Measurements from ENCODE around the gene TPX2. TPM values are rescaled to one million over a fixed set of nuclear protein-coding genes. Genes with fewer than 3 reads are reported as not detected.

TPX2 gene
- total and polyA plus RNA-seq, 3 donors from 2014 or later: 39.7 to 74.6 (median 52.5) TPM

DNA sequence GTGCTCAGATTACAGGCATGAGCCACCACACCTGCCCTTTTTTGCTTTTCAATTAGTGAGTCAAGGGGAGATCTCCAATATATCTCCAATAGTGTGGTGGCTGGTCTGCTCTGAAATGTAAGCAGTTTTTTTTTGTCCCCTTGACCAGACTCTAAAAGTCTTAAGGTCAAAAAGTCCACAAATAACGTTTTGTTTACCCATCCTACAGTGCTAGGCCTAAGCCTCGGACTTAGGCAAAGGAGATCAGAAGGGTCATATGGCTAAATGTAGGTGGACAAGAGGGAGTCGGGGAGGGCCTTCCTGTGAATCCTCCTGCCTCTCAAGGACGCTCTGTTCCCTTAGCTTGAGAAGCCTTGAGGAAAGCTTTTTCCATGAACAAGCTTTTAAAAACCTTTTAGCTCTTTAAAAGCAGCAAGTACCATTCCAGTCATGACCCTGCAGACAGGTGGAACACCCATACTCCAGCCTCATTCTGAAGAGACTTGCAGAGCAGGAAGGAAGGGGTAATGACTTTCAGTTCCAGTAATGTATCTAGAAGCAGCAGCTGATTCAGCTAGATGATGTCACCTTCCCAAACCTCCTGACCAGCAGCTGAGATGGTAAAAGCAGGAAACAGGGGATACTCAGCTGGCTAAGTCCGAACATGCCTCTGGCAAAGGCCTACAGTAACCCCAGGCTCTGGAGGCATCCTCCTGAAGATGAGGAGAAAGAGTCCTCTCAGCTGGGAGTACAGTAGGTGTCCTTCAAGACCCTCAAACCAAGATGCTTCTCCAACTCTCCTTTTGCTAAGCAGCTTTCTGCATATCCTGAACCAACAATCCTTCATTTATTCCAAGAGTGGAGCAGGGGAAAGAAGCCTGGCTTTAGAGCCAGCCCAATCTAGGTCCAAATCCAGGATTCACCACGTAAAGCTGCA is 40.0 kb upstream of the TPX2 start:
- Histone ChIP-seq H3K27ac (peak overlapping the region; percentile 82 to 84), H3K4me3 (no peak overlapping the region), H3K36me3 (ENCODE audit: low read depth, missing control alignments) (no peaks in the 10 kb centered on the region), H3K4me1 (peaks cover 33% of the 10 kb centered on the region), H3K27me3 (no peaks in the 10 kb centered on the region), H3K9me3 (no peaks in the 10 kb centered on the region)
- intact Hi-C loops (cut with DNase I; ENCODE audit: low total_unique reads): no loop called here
- no peak for TF ChIP-seq POLR2A (IDR thresholded peaks at IDR 0.05)
- TF ChIP-seq, protein P1, sequence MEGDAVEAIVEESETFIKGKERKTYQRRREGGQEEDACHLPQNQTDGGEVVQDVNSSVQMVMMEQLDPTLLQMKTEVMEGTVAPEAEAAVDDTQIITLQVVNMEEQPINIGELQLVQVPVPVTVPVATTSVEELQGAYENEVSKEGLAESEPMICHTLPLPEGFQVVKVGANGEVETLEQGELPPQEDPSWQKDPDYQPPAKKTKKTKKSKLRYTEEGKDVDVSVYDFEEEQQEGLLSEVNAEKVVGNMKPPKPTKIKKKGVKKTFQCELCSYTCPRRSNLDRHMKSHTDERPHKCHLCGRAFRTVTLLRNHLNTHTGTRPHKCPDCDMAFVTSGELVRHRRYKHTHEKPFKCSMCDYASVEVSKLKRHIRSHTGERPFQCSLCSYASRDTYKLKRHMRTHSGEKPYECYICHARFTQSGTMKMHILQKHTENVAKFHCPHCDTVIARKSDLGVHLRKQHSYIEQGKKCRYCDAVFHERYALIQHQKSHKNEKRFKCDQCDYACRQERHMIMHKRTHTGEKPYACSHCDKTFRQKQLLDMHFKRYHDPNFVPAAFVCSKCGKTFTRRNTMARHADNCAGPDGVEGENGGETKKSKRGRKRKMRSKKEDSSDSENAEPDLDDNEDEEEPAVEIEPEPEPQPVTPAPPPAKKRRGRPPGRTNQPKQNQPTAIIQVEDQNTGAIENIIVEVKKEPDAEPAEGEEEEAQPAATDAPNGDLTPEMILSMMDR (IDR thresholded peaks at IDR 0.05): no peak
- peak; percentile 84 for DNase-seq
- WGBS, 2 donors: 31 to 39% methylated on average over 6 of the region's 6 CpGs

DNA sequence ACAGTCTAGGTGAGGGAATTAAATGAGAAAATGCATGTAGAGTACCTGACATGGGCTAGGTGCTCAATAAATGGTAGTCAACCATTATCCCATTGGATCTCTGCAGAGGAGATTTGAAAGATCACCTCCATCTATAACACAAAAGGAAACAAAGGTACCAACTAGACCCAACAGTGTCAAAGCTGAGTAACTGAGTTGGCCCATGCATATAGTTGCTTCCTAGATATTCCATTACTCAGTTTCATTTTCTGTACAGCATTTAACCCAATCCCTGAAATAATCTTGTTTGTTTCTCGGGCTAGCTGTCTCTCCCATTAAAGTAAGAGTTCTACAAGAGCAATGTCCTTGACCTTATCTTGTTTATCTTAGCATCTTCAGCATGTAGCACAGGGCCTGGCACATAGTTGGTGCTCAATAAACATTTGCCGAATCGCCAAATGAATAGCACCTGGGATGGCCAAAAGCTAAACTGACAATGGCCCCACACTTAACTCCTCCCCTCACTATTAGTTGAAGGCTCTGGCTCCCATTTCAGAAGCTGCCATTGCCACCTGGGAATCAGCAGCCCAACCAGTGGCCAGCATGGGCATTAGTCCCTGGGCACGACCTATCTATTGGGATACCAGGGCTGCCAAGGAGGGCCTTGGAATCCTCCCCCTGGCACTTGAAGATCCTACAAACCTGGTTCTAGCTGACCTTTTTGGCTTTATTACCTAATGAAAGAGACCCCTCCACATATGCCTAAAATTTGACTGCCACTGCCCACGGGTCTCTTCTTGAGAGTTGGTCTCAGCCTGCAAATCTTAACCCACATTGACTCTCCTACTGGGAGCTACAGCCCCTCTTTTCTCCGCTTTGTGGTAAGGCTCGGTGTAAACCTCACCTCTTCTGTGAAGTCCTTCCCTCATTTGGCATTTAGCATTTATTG is 39.0 kb upstream of the TPX2 start:
- Histone ChIP-seq H3K27me3 (no peaks in the 10 kb centered on the region), H3K9me3 (no peaks in the 10 kb centered on the region), H3K4me3 (no peak overlapping the region), H3K27ac (peak overlapping the region; percentile 82 to 84), H3K36me3 (ENCODE audit: low read depth, missing control alignments) (no peaks in the 10 kb centered on the region), H3K4me1 (peaks cover 30% of the 10 kb centered on the region)
- intact Hi-C loops (cut with DNase I; ENCODE audit: low total_unique reads): no loop called here
- 88 to 92% methylated on average over 7 of the region's 7 CpGs for WGBS, 2 donors
- TF ChIP-seq, protein P1 (IDR thresholded peaks at IDR 0.05): no peak
- TF ChIP-seq POLR2A (IDR thresholded peaks at IDR 0.05): no peak
- DNase-seq: no peak

DNA sequence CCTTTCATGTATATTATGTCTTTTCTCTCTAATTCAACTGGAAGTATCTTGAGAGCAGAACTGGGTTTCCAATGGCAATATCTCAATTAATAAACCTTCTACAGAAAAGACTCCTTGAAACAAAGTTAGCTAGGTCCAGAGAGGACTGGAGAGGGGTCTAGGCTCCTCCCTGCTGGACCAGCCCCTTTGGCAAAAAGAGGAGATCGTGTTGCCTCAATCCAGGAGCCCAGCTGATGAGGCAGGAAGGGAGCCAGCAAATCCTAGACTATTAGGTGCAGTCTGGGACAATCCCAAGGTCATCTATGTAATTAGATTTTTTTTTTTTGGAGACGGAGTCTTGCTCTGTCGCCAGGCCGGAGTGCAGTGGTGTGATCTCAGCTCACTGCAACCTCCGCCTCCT is 38.3 kb upstream of the TPX2 start:
- Histone ChIP-seq H3K36me3 (ENCODE audit: low read depth, missing control alignments) (no peaks in the 10 kb centered on the region), H3K9me3 (no peaks in the 10 kb centered on the region), H3K27ac (peak overlapping the region; percentile 82 to 84), H3K4me1 (peaks cover 30% of the 10 kb centered on the region), H3K4me3 (no peak overlapping the region), H3K27me3 (no peaks in the 10 kb centered on the region)
- no peak for TF ChIP-seq POLR2A (IDR thresholded peaks at IDR 0.05)
- TF ChIP-seq, protein P1 (IDR thresholded peaks at IDR 0.05): no peak
- intact Hi-C loops (cut with DNase I; ENCODE audit: low total_unique reads): no loop called here
- 63 to 73% methylated on average over 5 of the region's 5 CpGs for WGBS, 2 donors
- DNase-seq: peak; percentile 28

GRCh38 chr20:31701591-31701990 is 37.5 kb upstream of the TPX2 start:
- peaks cover 34% of the 10 kb centered on the region for H3K4me1 ChIP-seq
- peak overlapping the region in 1 of 2 donors; percentile 82 for H3K27ac ChIP-seq
- H3K36me3 ChIP-seq (ENCODE audit: low read depth, missing control alignments): no peaks in the 10 kb centered on the region
- DNase-seq: no peak
- intact Hi-C loops (cut with DNase I; ENCODE audit: low total_unique reads): no loop called here
- no peaks in the 10 kb centered on the region for H3K9me3 ChIP-seq
- TF ChIP-seq POLR2A (IDR thresholded peaks at IDR 0.05): no peak
- TF ChIP-seq, protein P1 (IDR thresholded peaks at IDR 0.05): no peak
- 63 to 81% methylated on average over 1 of the region's 1 CpG for WGBS, 2 donors
- H3K4me3 ChIP-seq: no peak overlapping the region
- no peaks in the 10 kb centered on the region for H3K27me3 ChIP-seq
